HCT116 (cell line): ENCODE results near the gene DAAM2. TPM values are rescaled to one million over a fixed set of nuclear protein-coding genes. Genes with fewer than 3 reads are reported as not detected.

Source experiments
- ATAC-seq: fragments of 200-7000 bp; cut with Tn5 transposase; 2 replicates; pipeline ENCODE4 v1.9.1; 2020; ENCODE audit warnings: mild to moderate bottlenecking, moderate library complexity
- BruUV-seq: library from RNA; stranded (reverse); fragments of 400-500 nt; replicated peaks from 2 replicates; lab custom pipeline; 2021; lab: Mats Ljungman, UMichigan
- CTCF ChIA-PET: fragments of 300-600 bp; sonication (Branson Sonifier 250); formaldehyde crosslinking; loops from one replicate; lab custom pipeline; 2021; ENCODE audit warnings: antibody characterized with exemption; lab: Charles Lee
- POLR2A ChIA-PET: fragments of 300-600, 350-600 bp; sonication (Branson Sonifier 250); formaldehyde crosslinking; loops from one replicate; lab custom pipeline; 2021; ENCODE audit warnings: antibody characterized with exemption; lab: Charles Lee
- RAD21 ChIA-PET, 2 experiments: fragments of 300-600 bp; sonication (Branson Sonifier 250); formaldehyde crosslinking; loops; one replicate each; lab custom pipeline; 2023; ENCODE audit warnings: low total read pairs in 2 of 2; ENCODE audit not compliant: uncharacterized antibody in 2 of 2, unreplicated experiment in 2 of 2, low non-redundant PET in 1 of 2; lab: Charles Lee
- DNase-seq: peaks from one replicate; pipeline ENCODE4 v3.0.0-alpha.2; 2010; ENCODE audit warnings: low read depth, low spot score
- H2AFZ ChIP-seq: fragments of 200-600 bp; shearing (Covaris generic), sonication (generic); 2 replicates; pipeline ENCODE4 v1.6.1; 2017; ENCODE audit warnings: low read depth, mixed run types, mixed read lengths, antibody characterized with exemption, low read length; ENCODE audit not compliant: poor library complexity, severe bottlenecking
- H3K27ac ChIP-seq: 2 replicates; pipeline ENCODE4 v1.5.1; 2012; ENCODE audit warnings: low read depth, low read length
- H3K27me3 ChIP-seq: fragments of 200-600 bp; sonication (generic); 2 replicates; pipeline ENCODE4 v1.6.1; 2016; ENCODE audit warnings: mixed run types, low read length, mixed read lengths; ENCODE audit not compliant: insufficient read depth
- H3K36me3 ChIP-seq, 2 experiments: fragments of 200-500 bp in 1 of 2; fragments of 200-600 bp in 1 of 2; sonication (Bioruptor generic) in 1 of 2; sonication (generic) in 1 of 2; 2 replicates each; pipeline versions ENCODE4 v1.5.1 to v1.6.1; 2014 to 2016; ENCODE audit warnings: low read length in 2 of 2, inconsistent platforms in 1 of 2, mixed read lengths in 1 of 2, mixed run types in 1 of 2; ENCODE audit not compliant: insufficient read depth in 2 of 2, control insufficient read depth in 1 of 2
- H3K4me1 ChIP-seq, 2 experiments: fragments of 200-600 bp in 1 of 2; sonication (generic) in 1 of 2; 2 replicates each; pipeline versions ENCODE4 v1.5.1 to v1.6.1; 2012 to 2017; ENCODE audit warnings: low read length in 2 of 2, inconsistent platforms in 1 of 2, mild to moderate bottlenecking in 1 of 2, mixed read lengths in 1 of 2, mixed run types in 1 of 2, moderate library complexity in 1 of 2; ENCODE audit not compliant: insufficient read depth in 2 of 2, control insufficient read depth in 1 of 2
- H3K4me2 ChIP-seq: fragments of 200-600 bp; sonication (generic); 2 replicates; pipeline ENCODE4 v1.6.1; 2017; ENCODE audit warnings: mixed run types, low read length, mixed read lengths
- H3K4me3 ChIP-seq, 2 experiments: fragments of 200-600 bp in 1 of 2; sonication (generic) in 1 of 2; replicated peaks in 1 of 2; 2 replicates each; pipeline ENCODE4 v1.5.1; 2011 to 2016; ENCODE audit warnings: low read length in 2 of 2, control low read depth in 1 of 2, low read depth in 1 of 2, mild to moderate bottlenecking in 1 of 2, mixed read lengths in 1 of 2, mixed run types in 1 of 2
- H3K79me2 ChIP-seq: fragments of 200-600 bp; sonication (generic); 2 replicates; pipeline ENCODE4 v1.6.1; 2017; ENCODE audit warnings: mild to moderate bottlenecking, mixed run types, low read length, moderate library complexity, mixed read lengths; ENCODE audit not compliant: insufficient read depth
- H3K9ac ChIP-seq: fragments of 200-600 bp; sonication (generic); 2 replicates; pipeline ENCODE4 v1.6.1; 2016; ENCODE audit warnings: low read length, mixed read lengths
- H3K9me2 ChIP-seq: fragments of 200-600 bp; sonication (generic), shearing (Covaris generic); 2 replicates; pipeline ENCODE4 v1.6.1; 2017; ENCODE audit warnings: mixed run types, mild to moderate bottlenecking, moderate library complexity; ENCODE audit not compliant: insufficient read depth
- H3K9me3 ChIP-seq, 2 experiments: fragments of 200-500 bp in 1 of 2; fragments of 200-600 bp in 1 of 2; sonication (Bioruptor generic) in 1 of 2; sonication (generic) in 1 of 2; 2 replicates each; pipeline ENCODE4 v1.6.1; 2014 to 2017; ENCODE audit warnings: low read length in 2 of 2, mixed read lengths in 2 of 2, inconsistent platforms in 1 of 2, low read depth in 1 of 2, mild to moderate bottlenecking in 1 of 2, mixed run types in 1 of 2, moderate library complexity in 1 of 2; ENCODE audit not compliant: control insufficient read depth in 1 of 2, insufficient read depth in 1 of 2
- H4K20me1 ChIP-seq: fragments of 200-600 bp; sonication (generic), shearing (Covaris generic); 2 replicates; pipeline ENCODE4 v1.6.1; 2017; ENCODE audit warnings: mixed run types, mild to moderate bottlenecking, moderate library complexity; ENCODE audit not compliant: insufficient read depth
- ATF3 ChIP-seq: IDR thresholded peaks from 2 replicates; pipeline ENCODE4 v1.6.1; 2012
- CBX3 ChIP-seq: IDR thresholded peaks from 2 replicates; pipeline ENCODE4 v1.6.1; 2012; ENCODE audit warnings: low read depth
- CEBPB ChIP-seq: IDR thresholded peaks from 2 replicates; pipeline ENCODE4 v1.6.1; 2012; ENCODE audit warnings: low read depth
- CTCF ChIP-seq, 3 experiments: fragments of 200-600 bp in 1 of 3; sonication (generic) in 1 of 3; IDR thresholded peaks in 2 of 3; conservative IDR thresholded peaks in 1 of 3; 2 replicates each; pipeline ENCODE4 v1.5.1; 2012 to 2017; ENCODE audit warnings: low read depth in 2 of 3, low read length in 2 of 3, antibody characterized with exemption in 1 of 3, borderline replicate concordance in 1 of 3, control low read depth in 1 of 3, mild to moderate bottlenecking in 1 of 3, mixed read lengths in 1 of 3, mixed run types in 1 of 3, moderate library complexity in 1 of 3; ENCODE audit not compliant: insufficient read depth in 1 of 3
- EGR1 ChIP-seq: IDR thresholded peaks from 2 replicates; pipeline ENCODE4 v1.6.1; 2012; ENCODE audit warnings: low read depth
- EZH2 ChIP-seq: fragments of 200-600 bp; sonication (generic); IDR thresholded peaks from 2 replicates; pipeline ENCODE4 v1.6.1; 2017; ENCODE audit warnings: antibody characterized with exemption, mixed run types
- EZH2phosphoT487 ChIP-seq: fragments of 200-600 bp; IDR thresholded peaks from 2 replicates; pipeline ENCODE4 v1.6.1; 2018; ENCODE audit warnings: antibody characterized with exemption, borderline replicate concordance
- JUND ChIP-seq: IDR thresholded peaks from 2 replicates; pipeline ENCODE4 v1.6.1; 2012
- MAX ChIP-seq: IDR thresholded peaks from 2 replicates; pipeline ENCODE4 v1.6.1; 2012
- POLR2A ChIP-seq: IDR thresholded peaks from 2 replicates; pipeline ENCODE4 v1.7.0; 2011; ENCODE audit warnings: borderline replicate concordance; ENCODE audit not compliant: insufficient read depth, insufficient read length; ENCODE audit errors: extremely low read depth
- RAD21 ChIP-seq: IDR thresholded peaks from 2 replicates; pipeline ENCODE4 v1.6.1; 2012; ENCODE audit warnings: low read depth, mild to moderate bottlenecking
- REST ChIP-seq: IDR thresholded peaks from 2 replicates; pipeline ENCODE4 v1.6.1; 2012; ENCODE audit warnings: low read depth
- SIN3A ChIP-seq: IDR thresholded peaks from 2 replicates; pipeline ENCODE4 v1.6.1; 2012; ENCODE audit warnings: low read depth
- SP1 ChIP-seq: IDR thresholded peaks from 2 replicates; pipeline ENCODE4 v1.6.1; 2012; ENCODE audit warnings: low read depth
- SRF ChIP-seq: IDR thresholded peaks from 2 replicates; pipeline ENCODE4 v1.6.1; 2012; ENCODE audit warnings: low read depth
- intact Hi-C: fragments of 100-400 bp; cut with micrococcal nuclease; formaldehyde crosslinking; loops from 2 replicates; pipeline ENCODE4 v1.10.0; 2022
- total RNA-seq: library from RNA; stranded (reverse); gene quantifications from one replicate; pipeline ENCODE4 v1.2.1, GENCODE V29; 2021; ENCODE audit not compliant: unreplicated experiment

DAAM2 gene
- total RNA-seq, 1 experiment from 2014 or later, result not detected

- intact Hi-C loops, result no loop called here
- ATAC-seq (no peak), DNase-seq (no peak)
- no peaks in the 10 kb centered on the region for H3K79me2 ChIP-seq
- no peak overlapping the region for H3K4me3 ChIP-seq
- no peaks in the 10 kb centered on the region for H3K4me1 ChIP-seq
- H3K9ac ChIP-seq, result no peak overlapping the region
- RAD21 ChIA-PET, result no interaction called here
- no peak overlapping the region for H2AFZ ChIP-seq
- H4K20me1 ChIP-seq, result no peaks in the 10 kb centered on the region
- CTCF ChIA-PET, result no interaction called here
- POLR2A ChIA-PET, result no interaction called here
- H3K27me3 ChIP-seq, result peaks cover 55% of the 10 kb centered on the region
- H3K9me3 ChIP-seq, result no peaks in the 10 kb centered on the region
- TF ChIP-seq RAD21 (no peak), EZH2phosphoT487 (no peak), SRF (no peak), JUND (no peak), POLR2A (no peak), SP1 (no peak), CBX3 (no peak), MAX (no peak), ATF3 (no peak), SIN3A (no peak), CTCF (IDR thresholded peaks at IDR 0.05 in 2 of 3, conservative IDR thresholded peaks at IDR 0.05 in 1 of 3; ENCODE audit: borderline replicate concordance in 1 of 3, insufficient read depth in 1 of 3, low read depth in 2 of 3, low read length in 2 of 3) (no peak), EZH2 (no peak), EGR1 (no peak), CEBPB (no peak), REST (no peak)
- H3K4me2 ChIP-seq, result no peak overlapping the region
- no peaks in the 10 kb centered on the region for H3K36me3 ChIP-seq
- BruUV-seq, result no TSS peak
- H3K27ac ChIP-seq, result no peak overlapping the region
- no peaks in the 10 kb centered on the region for H3K9me2 ChIP-seq
These were observed 63.3 kb downstream of the DAAM2 start for GRCh38 chr6:39855356-39855995.
